Measurements from ENCODE around the gene AHCYL1. TPM values are rescaled to one million over a fixed set of nuclear protein-coding genes. Genes with fewer than 3 reads are reported as not detected.

The AHCYL1 gene
- total and polyA plus RNA-seq, 2 donors (not counting 1 experiment from before 2014, with no cell fraction given) = 24.3 to 51.4 TPM

- Histone ChIP-seq H3K27ac (ENCODE audit: low read length in 2 of 2) (no peak overlapping the region), H3K9me3 (ENCODE audit: control extremely low read depth in 1 of 3, control insufficient read depth in 2 of 3, insufficient read depth in 1 of 3, low read length in 2 of 3) (no peaks in the 10 kb centered on the region), H3K27me3 (replicated peaks in 1 of 4; ENCODE audit: control extremely low read depth in 1 of 4, control insufficient read depth in 3 of 4, insufficient read depth in 4 of 4, low read length in 3 of 4) (no peaks in the 10 kb centered on the region), H3K9ac (ENCODE audit: low read length) (no peak overlapping the region), H3K4me1 (ENCODE audit: control insufficient read depth in 2 of 2, insufficient read depth in 2 of 2, low read length in 2 of 2) (peaks cover 21 to 23% of the 10 kb centered on the region in 2 donors), H3K79me2 (ENCODE audit: control insufficient read depth, insufficient read depth, low read length) (peaks cover 45% of the 10 kb centered on the region), H3K4me2 (replicated peaks; ENCODE audit: low read depth, low read length, poor library complexity, severe bottlenecking) (peak overlapping the region; percentile 91), H2AFZ (ENCODE audit: insufficient read depth, low read depth, low read length, poor library complexity, severe bottlenecking) (peak overlapping the region; percentile 81), H3K36me3 (replicated peaks in 1 of 2; ENCODE audit: control extremely low read depth in 1 of 2, control insufficient read depth in 1 of 2, extremely low read depth in 1 of 2, insufficient read depth in 2 of 2, low read length in 1 of 2) (peaks cover 0 to 5% of the 10 kb centered on the region in 2 experiments), H4K20me1 (ENCODE audit: control insufficient read depth, insufficient read depth, low read length, poor library complexity, severe bottlenecking) (peaks cover 19% of the 10 kb centered on the region), H3K4me3 (ENCODE audit: control extremely low read depth in 1 of 5, extremely low read depth in 1 of 5, insufficient read depth in 1 of 5, low read depth in 2 of 5, low read length in 4 of 5) (no peak overlapping the region)
- no peak for ATAC-seq (ENCODE audit: low read depth)
- Mint-ChIP-seq H3K27ac (peak overlapping the region; percentile 98), H3K4me3 (peak overlapping the region; percentile 99), H3K27me3 (no peaks in the 10 kb centered on the region), H3K9me3 (ENCODE audit: insufficient read depth) (no peaks in the 10 kb centered on the region), H3K4me1 (peaks cover 44% of the 10 kb centered on the region)
- POLR2A ChIA-PET = interaction anchor here (0.6 to 2.1 kb wide), 7 partner anchors 28 to 499 kb away, joined by 3 to 12 read pairs (median 5); partner anchors contain the start of genes GNAI3 and GSTM1
- TF ChIP-seq CTCF (IDR thresholded peaks at IDR 0.05) (no peak), EZH2 (IDR thresholded peaks at IDR 0.05; ENCODE audit: borderline replicate concordance, insufficient read depth, low read depth, low read length, poor library complexity, severe bottlenecking) (no peak)
- CTCF ChIA-PET = interaction anchor here (0.6 to 16.9 kb wide), 59 partner anchors 9 to 701 kb away, joined by 3 to 667 read pairs (median 4); partner anchors contain the start of genes CYB561D1, GNAI3, GSTM3 and GSTM4
- intact Hi-C loops (cut with micrococcal nuclease) = loop anchor here (1.0 kb wide), 9 partner anchors 27 to 558 kb away; partner anchors contain the start of genes AMPD2, GNAI3, GNAT2 and GSTM4
- 20% methylated on average over 7 of the region's 7 CpGs for WGBS (ENCODE audit: insufficient coverage)
- no peak for DNase-seq
These were observed 442 bp upstream of the AHCYL1 start for GRCh38 chr1:109984190-109984455.

Data from B cell (primary cell).